ENCODE measurements around the gene CPA5. TPM values are rescaled to one million over a fixed set of nuclear protein-coding genes. Genes with fewer than 3 reads are reported as not detected.
"Not testable (repeated sequence)": the region's sequence is repeated elsewhere in the genome, so short reads cannot be mapped to it uniquely, and the experiment has no call there.

Gene CPA5
- total RNA-seq, 6 donors from 2014 or later: not detected

GRCh38 chr7:130314305-130314704 lies 30.3 kb upstream of the CPA5 start:
- Histone ChIP-seq H3K4me3 (no peak overlapping the region), H3K27me3 (no peaks in the 10 kb centered on the region), H3K4me1 (no peaks in the 10 kb centered on the region), H3K27ac (no peak overlapping the region), H3K9me3 (no peaks in the 10 kb centered on the region), H3K36me3 (no peaks in the 10 kb centered on the region)
- DNase-seq: no peak
- no peak for ATAC-seq (ENCODE audit: low FRiP score in 2 of 2)
- WGBS, 2 donors: 66 to 75% methylated on average over 6 of the region's 6 CpGs
- TF ChIP-seq POLR2A (IDR thresholded peaks at IDR 0.05) (no peak), POLR2AphosphoS5 (IDR thresholded peaks at IDR 0.05) (no peak), EP300 (IDR thresholded peaks at IDR 0.05) (no peak)
- TF ChIP-seq, protein P1, sequence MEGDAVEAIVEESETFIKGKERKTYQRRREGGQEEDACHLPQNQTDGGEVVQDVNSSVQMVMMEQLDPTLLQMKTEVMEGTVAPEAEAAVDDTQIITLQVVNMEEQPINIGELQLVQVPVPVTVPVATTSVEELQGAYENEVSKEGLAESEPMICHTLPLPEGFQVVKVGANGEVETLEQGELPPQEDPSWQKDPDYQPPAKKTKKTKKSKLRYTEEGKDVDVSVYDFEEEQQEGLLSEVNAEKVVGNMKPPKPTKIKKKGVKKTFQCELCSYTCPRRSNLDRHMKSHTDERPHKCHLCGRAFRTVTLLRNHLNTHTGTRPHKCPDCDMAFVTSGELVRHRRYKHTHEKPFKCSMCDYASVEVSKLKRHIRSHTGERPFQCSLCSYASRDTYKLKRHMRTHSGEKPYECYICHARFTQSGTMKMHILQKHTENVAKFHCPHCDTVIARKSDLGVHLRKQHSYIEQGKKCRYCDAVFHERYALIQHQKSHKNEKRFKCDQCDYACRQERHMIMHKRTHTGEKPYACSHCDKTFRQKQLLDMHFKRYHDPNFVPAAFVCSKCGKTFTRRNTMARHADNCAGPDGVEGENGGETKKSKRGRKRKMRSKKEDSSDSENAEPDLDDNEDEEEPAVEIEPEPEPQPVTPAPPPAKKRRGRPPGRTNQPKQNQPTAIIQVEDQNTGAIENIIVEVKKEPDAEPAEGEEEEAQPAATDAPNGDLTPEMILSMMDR (IDR thresholded peaks at IDR 0.05): no peak

DNA sequence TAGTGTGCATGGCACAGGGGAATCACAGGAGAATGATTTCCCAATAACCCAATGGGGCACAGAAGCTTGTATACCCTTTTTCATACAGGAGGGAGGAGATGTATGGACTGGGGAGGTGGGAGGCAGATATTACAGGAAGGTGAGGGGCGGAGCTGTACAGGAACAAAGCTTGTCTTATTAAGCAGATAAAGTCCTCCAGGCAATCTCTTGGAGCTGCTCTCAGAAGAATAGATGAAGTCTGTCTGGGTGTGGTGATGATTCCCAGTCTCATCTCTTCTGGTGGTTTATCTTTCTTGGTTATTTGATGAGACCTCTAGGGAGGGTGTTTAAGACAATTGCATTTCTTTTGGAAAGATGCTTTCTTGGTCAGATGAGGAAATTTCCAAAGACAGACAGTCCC lies 25.1 kb upstream of the CPA5 start:
- no peaks in the 10 kb centered on the region for H3K27me3 ChIP-seq
- ATAC-seq (ENCODE audit: low FRiP score in 2 of 2) (no peak), DNase-seq (no peak)
- 92 to 100% methylated on average over 1 of the region's 1 CpG for WGBS, 2 donors
- no peaks in the 10 kb centered on the region for H3K4me1 ChIP-seq
- H3K4me3 ChIP-seq: no peak overlapping the region
- H3K36me3 ChIP-seq: no peaks in the 10 kb centered on the region
- TF ChIP-seq POLR2A (IDR thresholded peaks at IDR 0.05) (no peak), POLR2AphosphoS5 (IDR thresholded peaks at IDR 0.05) (no peak), EP300 (IDR thresholded peaks at IDR 0.05) (no peak)
- TF ChIP-seq, protein P1 (IDR thresholded peaks at IDR 0.05): no peak
- no peak overlapping the region for H3K27ac ChIP-seq
- H3K9me3 ChIP-seq: no peaks in the 10 kb centered on the region

DNA sequence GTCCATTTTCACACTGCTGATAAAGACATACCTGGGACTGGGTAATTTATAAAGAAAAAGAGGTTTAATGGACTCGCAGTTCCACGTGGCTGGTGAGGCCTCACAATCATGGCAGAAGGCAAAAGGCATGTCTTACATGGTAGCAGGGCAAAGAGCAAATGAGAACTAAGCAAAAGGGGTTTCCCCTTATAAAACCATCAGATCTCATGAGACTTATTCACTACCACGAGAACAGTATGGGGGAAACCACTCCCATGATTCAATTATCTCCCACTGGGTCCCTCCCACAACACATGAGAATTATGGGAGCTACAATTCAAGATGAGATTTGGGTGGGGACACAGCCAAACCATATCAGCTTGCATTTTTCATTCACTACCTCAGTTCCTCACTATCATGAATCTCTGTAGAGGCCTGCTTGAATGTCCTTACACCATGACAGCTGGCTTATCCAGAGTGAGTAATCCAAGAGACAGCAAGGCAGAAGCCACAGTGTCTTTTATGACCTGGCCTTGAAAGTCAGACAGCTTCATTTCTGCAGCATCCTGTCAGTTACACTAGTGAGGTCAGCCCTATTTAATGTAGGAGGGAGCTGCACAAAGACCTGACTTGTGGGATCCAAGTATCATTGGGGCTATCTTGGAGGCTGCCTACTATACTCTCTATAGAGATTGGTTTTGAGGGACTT lies 22.9 kb upstream of the CPA5 start:
- WGBS, 2 donors: 81 to 89% methylated on average over 3 of the region's 3 CpGs
- not testable (repeated sequence) for H3K36me3 ChIP-seq; H3K27me3 ChIP-seq; H3K27ac ChIP-seq; DNase-seq; H3K4me1 ChIP-seq; ATAC-seq (ENCODE audit: low FRiP score in 2 of 2); H3K4me3 ChIP-seq; H3K9me3 ChIP-seq

- TF ChIP-seq, protein P1 (IDR thresholded peaks at IDR 0.05): no peak
- no peaks in the 10 kb centered on the region for H3K36me3 ChIP-seq
- no peaks in the 10 kb centered on the region for H3K27me3 ChIP-seq
- DNase-seq: no peak
- 90 to 95% methylated on average over 7 of the region's 7 CpGs for WGBS, 2 donors
- ATAC-seq (ENCODE audit: low FRiP score in 2 of 2): peak in 1 of 2 donors; percentile 13
- no peaks in the 10 kb centered on the region for H3K9me3 ChIP-seq
- H3K27ac ChIP-seq: no peak overlapping the region
- H3K4me1 ChIP-seq: no peaks in the 10 kb centered on the region
- no peak overlapping the region for H3K4me3 ChIP-seq
Measured at GRCh38 chr7:130322615-130323014, 22.0 kb upstream of the CPA5 start.

- Histone ChIP-seq H3K27ac (no peak overlapping the region), H3K4me1 (no peaks in the 10 kb centered on the region), H3K27me3 (no peaks in the 10 kb centered on the region), H3K36me3 (no peaks in the 10 kb centered on the region), H3K4me3 (no peak overlapping the region), H3K9me3 (no peaks in the 10 kb centered on the region)
- ATAC-seq (ENCODE audit: low FRiP score in 2 of 2) (no peak), DNase-seq (no peak)
- TF ChIP-seq, protein P1 (IDR thresholded peaks at IDR 0.05): no peak
- TF ChIP-seq POLR2AphosphoS5 (IDR thresholded peaks at IDR 0.05) (no peak), EP300 (IDR thresholded peaks at IDR 0.05) (no peak), POLR2A (IDR thresholded peaks at IDR 0.05) (no peak)
- WGBS, 2 donors: 93 to 95% methylated on average over 10 of the region's 10 CpGs
Measured at GRCh38 chr7:130324306-130324943, 20.2 kb upstream of the CPA5 start.

Measured in upper lobe of left lung (tissue), 6 donors.